Measurements from ENCODE around the gene EPHA3.
"Not testable (repeated sequence)": the region's sequence is repeated elsewhere in the genome, so short reads cannot be mapped to it uniquely, and the experiment has no call there.

DNA sequence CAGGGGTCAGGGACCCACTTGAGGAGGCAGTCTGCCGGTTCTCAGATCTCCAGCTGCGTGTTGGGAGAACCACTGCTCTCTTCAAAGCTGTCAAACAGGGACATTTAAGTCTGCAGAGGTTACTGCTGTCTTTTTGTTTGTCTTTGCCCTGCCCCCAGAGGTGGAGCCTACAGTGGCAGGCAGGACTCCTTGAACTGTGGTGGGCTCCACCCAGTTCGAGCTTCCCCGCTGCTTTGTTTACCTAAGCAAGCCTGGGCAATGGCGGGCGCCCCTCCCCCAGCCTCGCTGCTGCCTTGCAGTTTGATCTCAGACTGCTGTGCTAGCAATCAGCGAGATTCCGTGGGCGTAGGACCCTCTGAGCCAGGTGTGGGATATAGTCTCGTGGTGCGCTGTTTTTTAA, 243.5 kb downstream of the EPHA3 start:
- not testable (repeated sequence) for TF ChIP-seq POLR2A (IDR thresholded peaks at IDR 0.05; ENCODE audit: low read length); GATA1 (IDR thresholded peaks at IDR 0.05; ENCODE audit: low read depth, low read length)

Measured in erythroblast (primary cell).